H9 (cell line): ENCODE data around the gene CORO2B. TPM values are rescaled to one million over a fixed set of nuclear protein-coding genes. Genes with fewer than 3 reads are reported as not detected.

Experiments
- DNase-seq: peaks from one replicate; pipeline ENCODE4 v3.0.0-alpha.2; 2017
- H2AFZ ChIP-seq: one replicate; pipeline ENCODE4 v1.6.1; 2013; ENCODE audit warnings: mild to moderate bottlenecking, low read length, control low read depth, moderate library complexity
- H2AK5ac ChIP-seq: 2 replicates; pipeline ENCODE4 v1.6.1; 2013; ENCODE audit warnings: low read length, control low read depth, mixed read lengths; ENCODE audit not compliant: insufficient read length
- H2BK120ac ChIP-seq: one replicate; pipeline ENCODE4 v1.6.1; 2013; ENCODE audit warnings: low read depth, mild to moderate bottlenecking, low read length, control low read depth, inconsistent platforms; ENCODE audit not compliant: poor library complexity, severe bottlenecking
- H2BK12ac ChIP-seq: 2 replicates; pipeline ENCODE4 v1.6.1; 2013; ENCODE audit warnings: low read length, control low read depth, mixed read lengths, low read depth; ENCODE audit not compliant: insufficient read length
- H2BK15ac ChIP-seq: 2 replicates; pipeline ENCODE4 v1.6.1; 2013; ENCODE audit warnings: low read depth, low read length, control low read depth
- H2BK20ac ChIP-seq: one replicate; pipeline ENCODE4 v1.6.1; 2013; ENCODE audit warnings: low read depth, mild to moderate bottlenecking, low read length, control low read depth, inconsistent platforms; ENCODE audit not compliant: poor library complexity, severe bottlenecking
- H2BK5ac ChIP-seq: 2 replicates; pipeline ENCODE4 v1.6.1; 2013; ENCODE audit warnings: low read length, control low read depth, mixed read lengths; ENCODE audit not compliant: insufficient read length
- H3K14ac ChIP-seq: 2 replicates; pipeline ENCODE4 v1.6.1; 2013; ENCODE audit warnings: low read length, control low read depth; ENCODE audit not compliant: insufficient read depth
- H3K18ac ChIP-seq: 2 replicates; pipeline ENCODE4 v1.6.1; 2013; ENCODE audit warnings: low read depth, mild to moderate bottlenecking, mixed read lengths, low read length, control low read depth; ENCODE audit not compliant: insufficient read length
- H3K23ac ChIP-seq: 2 replicates; pipeline ENCODE4 v1.6.1; 2013; ENCODE audit warnings: low read length, control low read depth, mixed read lengths, low read depth; ENCODE audit not compliant: insufficient read length
- H3K23me2 ChIP-seq: 2 replicates; pipeline ENCODE4 v1.6.1; 2013; ENCODE audit warnings: low read depth, mild to moderate bottlenecking, mixed read lengths, low read length, control low read depth; ENCODE audit not compliant: insufficient read length, poor library complexity, severe bottlenecking
- H3K27ac ChIP-seq: 2 replicates; pipeline ENCODE4 v1.5.1; 2013; ENCODE audit warnings: low read length, control low read depth, mixed read lengths, low read depth; ENCODE audit not compliant: insufficient read length
- H3K27me3 ChIP-seq: 2 replicates; pipeline ENCODE4 v1.6.1; 2013; ENCODE audit warnings: low read length, control low read depth, inconsistent platforms; ENCODE audit not compliant: insufficient read depth
- H3K4ac ChIP-seq: 2 replicates; pipeline ENCODE4 v1.6.1; 2013; ENCODE audit warnings: low read depth, mild to moderate bottlenecking, control low read depth, inconsistent platforms, low read length, moderate library complexity
- H3K4me1 ChIP-seq: 2 replicates; pipeline ENCODE4 v1.6.1; 2013; ENCODE audit warnings: low read length, control low read depth, inconsistent platforms; ENCODE audit not compliant: insufficient read depth
- H3K4me2 ChIP-seq: 2 replicates; pipeline ENCODE4 v1.6.1; 2013; ENCODE audit warnings: low read length, control low read depth, mixed read lengths; ENCODE audit not compliant: insufficient read length, insufficient read depth
- H3K56ac ChIP-seq: 2 replicates; pipeline ENCODE4 v1.6.1; 2013; ENCODE audit warnings: low read depth, mild to moderate bottlenecking, mixed read lengths, low read length, control low read depth; ENCODE audit not compliant: insufficient read length
- H3K79me1 ChIP-seq: 2 replicates; pipeline ENCODE4 v1.6.1; 2013; ENCODE audit warnings: low read depth, mild to moderate bottlenecking, moderate library complexity, low read length, control low read depth, inconsistent platforms; ENCODE audit not compliant: insufficient read depth, poor library complexity, severe bottlenecking
- H3K79me2 ChIP-seq: 2 replicates; pipeline ENCODE4 v1.6.1; 2013; ENCODE audit warnings: low read length, control low read depth, inconsistent platforms; ENCODE audit not compliant: insufficient read depth
- H3K9ac ChIP-seq: 2 replicates; pipeline ENCODE4 v1.6.1; 2013; ENCODE audit warnings: low read length, control low read depth, mixed read lengths; ENCODE audit not compliant: insufficient read length; ENCODE audit errors: extremely low read depth
- H3K9me3 ChIP-seq: one replicate; pipeline ENCODE4 v1.6.1; 2013; ENCODE audit warnings: low read depth, low read length, inconsistent platforms; ENCODE audit not compliant: control insufficient read depth
- H3T11ph ChIP-seq: one replicate; pipeline ENCODE4 v1.6.1; 2013; ENCODE audit warnings: mild to moderate bottlenecking, low read length, control low read depth, inconsistent platforms
- H4K20me1 ChIP-seq: one replicate; pipeline ENCODE4 v1.6.1; 2013; ENCODE audit not compliant: control insufficient read depth, insufficient read length, insufficient read depth
- H4K5ac ChIP-seq: 2 replicates; pipeline ENCODE4 v1.6.1; 2013; ENCODE audit warnings: low read depth, mild to moderate bottlenecking, mixed read lengths, low read length, control low read depth; ENCODE audit not compliant: insufficient read length
- H4K8ac ChIP-seq: replicated peaks from 2 replicates; pipeline ENCODE4 v1.6.1; 2013; ENCODE audit warnings: low read length, control low read depth, mixed read lengths, low read depth; ENCODE audit not compliant: insufficient read length
- H4K91ac ChIP-seq: 2 replicates; pipeline ENCODE4 v1.6.1; 2013; ENCODE audit warnings: low read depth, mild to moderate bottlenecking, moderate library complexity, mixed read lengths, low read length, control low read depth; ENCODE audit not compliant: insufficient read length
- H3K27ac Mint-ChIP-seq, 3 experiments: 2 replicates in 2 of 3; 3 replicates in 1 of 3; pipeline ENCODE4 v1.8.0; 2020 to 2021; ENCODE audit warnings: mixed read lengths in 3 of 3, mild to moderate bottlenecking in 1 of 3, moderate library complexity in 1 of 3
- H3K27me3 Mint-ChIP-seq: 2 replicates; pipeline ENCODE4 v1.8.0; 2021; ENCODE audit warnings: low read depth, mild to moderate bottlenecking, moderate library complexity, mixed read lengths
- H3K36me3 Mint-ChIP-seq, 3 experiments: 2 replicates in 2 of 3; 3 replicates in 1 of 3; pipeline ENCODE4 v1.8.0; 2020 to 2021; ENCODE audit warnings: low read depth in 3 of 3, mixed read lengths in 3 of 3; ENCODE audit not compliant: insufficient read depth in 1 of 3
- H3K4me1 Mint-ChIP-seq, 2 experiments: 2 replicates each; pipeline ENCODE4 v1.8.0; 2020; ENCODE audit warnings: mixed read lengths in 2 of 2
- H3K4me3 Mint-ChIP-seq, 2 experiments: 2 replicates in 1 of 2; 3 replicates in 1 of 2; pipeline ENCODE4 v1.8.0; 2020 to 2021; ENCODE audit warnings: mild to moderate bottlenecking in 2 of 2, mixed read lengths in 2 of 2, moderate library complexity in 1 of 2
- H3K9me3 Mint-ChIP-seq, 2 experiments: 2 replicates in 1 of 2; 3 replicates in 1 of 2; pipeline ENCODE4 v1.8.0; 2020; ENCODE audit warnings: mild to moderate bottlenecking in 2 of 2, mixed read lengths in 2 of 2, moderate library complexity in 1 of 2
- total RNA-seq: library from RNA; stranded (reverse); gene quantifications from 2 replicates; pipeline ENCODE4 v1.2.1, GENCODE V29; 2021
- TF ChIP-seq, protein P1 (sequence below): fragments of 200-600 bp; sonication (generic); conservative IDR thresholded peaks from 3 replicates; pipeline ENCODE4 v1.8.0; 2021; ENCODE audit warnings: antibody characterized with exemption, mild to moderate bottlenecking

Gene CORO2B
- total RNA-seq, 1 experiment from 2014 or later = 3.1 TPM

DNA sequence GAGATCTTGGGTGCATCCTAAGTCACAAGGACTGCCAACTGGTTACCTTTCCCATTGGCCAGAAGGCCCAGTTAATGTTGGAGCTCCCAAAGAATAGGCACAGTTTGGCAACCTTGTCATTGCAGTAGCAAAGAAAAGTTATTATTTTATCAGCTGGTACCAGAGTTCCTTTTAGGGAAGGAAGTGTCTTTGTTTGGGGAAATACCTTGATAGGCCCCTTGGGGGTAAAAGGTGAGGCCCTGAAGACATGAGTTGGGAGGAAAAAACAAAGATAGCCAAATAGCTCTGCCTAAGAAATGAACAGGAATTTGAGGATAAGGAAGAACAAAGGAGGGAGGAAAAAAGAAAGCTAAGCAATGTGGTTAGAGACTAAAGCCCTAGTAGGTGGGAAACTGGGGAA lies 156.1 kb downstream of the CORO2B start:
- Histone ChIP-seq H4K5ac (no peak overlapping the region), H3K9me3 (no peaks in the 10 kb centered on the region), H3K23ac (no peak overlapping the region), H3K23me2 (no peaks in the 10 kb centered on the region), H2BK20ac (no peak overlapping the region), H3K4me2 (no peak overlapping the region), H3T11ph (no peak overlapping the region), H3K18ac (no peak overlapping the region), H3K79me2 (no peaks in the 10 kb centered on the region), H3K9ac (no peak overlapping the region), H2BK5ac (no peak overlapping the region), H4K20me1 (no peaks in the 10 kb centered on the region), H2AFZ (no peak overlapping the region), H2BK12ac (no peak overlapping the region), H4K91ac (no peak overlapping the region), H3K4ac (no peak overlapping the region), H2AK5ac (no peak overlapping the region), H2BK120ac (no peak overlapping the region), H3K27me3 (no peaks in the 10 kb centered on the region), H4K8ac (no peak overlapping the region), H3K14ac (no peak overlapping the region), H3K27ac (no peak overlapping the region), H3K79me1 (no peaks in the 10 kb centered on the region), H3K56ac (no peak overlapping the region), H2BK15ac (no peak overlapping the region), H3K4me1 (peaks cover 2% of the 10 kb centered on the region; the same call in 1 of the 2 replicates)
- DNase-seq = no peak
- no peaks in the 10 kb centered on the region for H3K9me3 Mint-ChIP-seq
- no peak overlapping the region for H3K4me3 Mint-ChIP-seq
- H3K4me1 Mint-ChIP-seq = peaks cover 4 to 18% of the 10 kb centered on the region in 2 experiments
- TF ChIP-seq, protein P1, sequence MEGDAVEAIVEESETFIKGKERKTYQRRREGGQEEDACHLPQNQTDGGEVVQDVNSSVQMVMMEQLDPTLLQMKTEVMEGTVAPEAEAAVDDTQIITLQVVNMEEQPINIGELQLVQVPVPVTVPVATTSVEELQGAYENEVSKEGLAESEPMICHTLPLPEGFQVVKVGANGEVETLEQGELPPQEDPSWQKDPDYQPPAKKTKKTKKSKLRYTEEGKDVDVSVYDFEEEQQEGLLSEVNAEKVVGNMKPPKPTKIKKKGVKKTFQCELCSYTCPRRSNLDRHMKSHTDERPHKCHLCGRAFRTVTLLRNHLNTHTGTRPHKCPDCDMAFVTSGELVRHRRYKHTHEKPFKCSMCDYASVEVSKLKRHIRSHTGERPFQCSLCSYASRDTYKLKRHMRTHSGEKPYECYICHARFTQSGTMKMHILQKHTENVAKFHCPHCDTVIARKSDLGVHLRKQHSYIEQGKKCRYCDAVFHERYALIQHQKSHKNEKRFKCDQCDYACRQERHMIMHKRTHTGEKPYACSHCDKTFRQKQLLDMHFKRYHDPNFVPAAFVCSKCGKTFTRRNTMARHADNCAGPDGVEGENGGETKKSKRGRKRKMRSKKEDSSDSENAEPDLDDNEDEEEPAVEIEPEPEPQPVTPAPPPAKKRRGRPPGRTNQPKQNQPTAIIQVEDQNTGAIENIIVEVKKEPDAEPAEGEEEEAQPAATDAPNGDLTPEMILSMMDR = no peak
- no peak overlapping the region for H3K27ac Mint-ChIP-seq
- H3K27me3 Mint-ChIP-seq = peaks cover 9% of the 10 kb centered on the region
- no peaks in the 10 kb centered on the region for H3K36me3 Mint-ChIP-seq
